Vagina (tissue), 2 donors: ENCODE measurements around the gene CPNE9. TPM values are rescaled to one million over a fixed set of nuclear protein-coding genes. Genes with fewer than 3 reads are reported as not detected.

Experiments used
- DNase-seq, 2 donors: peaks; one replicate each; pipeline ENCODE4 v3.0.0-alpha.2; 2017; ENCODE audit errors: extremely low spot score in 2 of 2
- H3K27ac ChIP-seq: fragments of 200-600 bp; sonication (generic); one replicate; pipeline ENCODE4 v1.5.1; 2019
- H3K27me3 ChIP-seq: fragments of 200-600 bp; sonication (generic); one replicate; pipeline ENCODE4 v1.5.1; 2019
- H3K36me3 ChIP-seq, 2 donors: fragments of 200-600 bp; sonication (generic); one replicate each; pipeline ENCODE4 v1.5.1; 2017 to 2019
- H3K4me1 ChIP-seq: fragments of 200-600 bp; sonication (generic); one replicate; pipeline ENCODE4 v1.5.1; 2019
- H3K4me3 ChIP-seq, 2 donors: fragments of 200-600 bp; sonication (generic); 1 replicate in 1 of 2; 2 replicates in 1 of 2; pipeline ENCODE4 v1.5.1; 2016 to 2019
- H3K9me3 ChIP-seq: fragments of 200-600 bp; sonication (generic); one replicate; pipeline ENCODE4 v1.5.1; 2019
- CTCF ChIP-seq, 3 experiments: fragments of 450-650 bp in 2 of 3; fragments of 200-600 bp in 1 of 3; sonication (generic) in 1 of 3; IDR thresholded peaks; one replicate each; pipeline ENCODE4 v1.5.1; 2017 to 2019; ENCODE audit warnings: antibody characterized with exemption in 3 of 3, mild to moderate bottlenecking in 2 of 3, moderate library complexity in 2 of 3
- POLR2A ChIP-seq, 2 donors: fragments of 450-650 bp; IDR thresholded peaks; one replicate each; pipeline ENCODE4 v1.6.1; 2017; ENCODE audit warnings: antibody characterized with exemption in 2 of 2, mild to moderate bottlenecking in 2 of 2, moderate library complexity in 2 of 2
- POLR2AphosphoS5 ChIP-seq, 2 donors: sonication (generic); formaldehyde crosslinking; IDR thresholded peaks; one replicate each; pipeline ENCODE4 v1.9.0; 2017; ENCODE audit warnings: antibody characterized with exemption in 2 of 2, mild to moderate bottlenecking in 2 of 2, low read depth in 1 of 2; ENCODE audit not compliant: insufficient read depth in 1 of 2
- intact Hi-C: fragments of 100-400 bp; cut with DNase I; formaldehyde crosslinking; loops from one replicate; pipeline ENCODE4 v1.15.1; 2023
- total RNA-seq: library from RNA; depleted of rRNA; stranded (reverse); fragments of >200 nt; gene quantifications from one replicate; pipeline ENCODE4 v1.2.3, GENCODE V29; 2016

CPNE9 gene
- total RNA-seq, 1 donor from 2014 or later = not detected

- TF ChIP-seq POLR2A (IDR thresholded peaks at IDR 0.05) (no peak), CTCF (IDR thresholded peaks at IDR 0.05) (no peak), POLR2AphosphoS5 (IDR thresholded peaks at IDR 0.05; ENCODE audit: insufficient read depth in 1 of 2, low read depth in 1 of 2) (no peak)
- DNase-seq = no peak
- intact Hi-C loops = no loop called here
- H3K27ac ChIP-seq = no peak overlapping the region
- peaks cover 9 to 96% of the 10 kb centered on the region in 2 donors for H3K36me3 ChIP-seq
- H3K4me3 ChIP-seq = no peak overlapping the region
- H3K4me1 ChIP-seq = no peaks in the 10 kb centered on the region
- no peaks in the 10 kb centered on the region for H3K9me3 ChIP-seq
- H3K27me3 ChIP-seq = no peaks in the 10 kb centered on the region
These were observed 21.9 kb upstream of the CPNE9 start for GRCh38 chr3:9681723-9682081.

- Histone ChIP-seq H3K27ac (no peak overlapping the region), H3K4me1 (no peaks in the 10 kb centered on the region), H3K36me3 (peaks cover 9 to 96% of the 10 kb centered on the region in 2 donors), H3K9me3 (no peaks in the 10 kb centered on the region), H3K4me3 (no peak overlapping the region), H3K27me3 (no peaks in the 10 kb centered on the region)
- intact Hi-C loops = no loop called here
- DNase-seq = no peak
- TF ChIP-seq POLR2AphosphoS5 (IDR thresholded peaks at IDR 0.05; ENCODE audit: insufficient read depth in 1 of 2, low read depth in 1 of 2) (no peak), CTCF (IDR thresholded peaks at IDR 0.05) (no peak), POLR2A (IDR thresholded peaks at IDR 0.05) (no peak)
These were observed 21.5 kb upstream of the CPNE9 start for GRCh38 chr3:9682096-9682495.

GRCh38 chr3:9683426-9683825 is 20.2 kb upstream of the CPNE9 start:
- H3K36me3 ChIP-seq = peaks cover 6 to 96% of the 10 kb centered on the region in 2 donors
- no peaks in the 10 kb centered on the region for H3K27me3 ChIP-seq
- TF ChIP-seq POLR2AphosphoS5 (IDR thresholded peaks at IDR 0.05; ENCODE audit: insufficient read depth in 1 of 2, low read depth in 1 of 2) (no peak), CTCF (IDR thresholded peaks at IDR 0.05) (no peak), POLR2A (IDR thresholded peaks at IDR 0.05) (no peak)
- intact Hi-C loops = no loop called here
- no peaks in the 10 kb centered on the region for H3K9me3 ChIP-seq
- H3K4me3 ChIP-seq = no peak overlapping the region
- no peaks in the 10 kb centered on the region for H3K4me1 ChIP-seq
- DNase-seq = no peak
- no peak overlapping the region for H3K27ac ChIP-seq

- Histone ChIP-seq H3K4me1 (no peaks in the 10 kb centered on the region), H3K27me3 (no peaks in the 10 kb centered on the region), H3K4me3 (no peak overlapping the region), H3K36me3 (peaks cover 5 to 96% of the 10 kb centered on the region in 2 donors), H3K27ac (no peak overlapping the region), H3K9me3 (no peaks in the 10 kb centered on the region)
- no peak for DNase-seq
- intact Hi-C loops = no loop called here
- TF ChIP-seq CTCF (IDR thresholded peaks at IDR 0.05) = no peak
- TF ChIP-seq POLR2AphosphoS5 (IDR thresholded peaks at IDR 0.05; ENCODE audit: insufficient read depth in 1 of 2, low read depth in 1 of 2) = no peak
These were observed 18.2 kb upstream of the CPNE9 start for GRCh38 chr3:9685216-9686049.

GRCh38 chr3:9686050-9686550 is 17.5 kb upstream of the CPNE9 start:
- H3K9me3 ChIP-seq = no peaks in the 10 kb centered on the region
- TF ChIP-seq POLR2AphosphoS5 (IDR thresholded peaks at IDR 0.05; ENCODE audit: insufficient read depth in 1 of 2, low read depth in 1 of 2) (no peak), CTCF (IDR thresholded peaks at IDR 0.05) (no peak), POLR2A (IDR thresholded peaks at IDR 0.05) (no peak)
- H3K4me1 ChIP-seq = no peaks in the 10 kb centered on the region
- H3K27me3 ChIP-seq = no peaks in the 10 kb centered on the region
- no peak overlapping the region for H3K27ac ChIP-seq
- intact Hi-C loops = no loop called here
- no peak overlapping the region for H3K4me3 ChIP-seq
- H3K36me3 ChIP-seq = peaks cover 5 to 94% of the 10 kb centered on the region in 2 donors
- no peak for DNase-seq
